ENCODE results near the gene BCAS3.

BCAS3 gene

GRCh38 chr17:61084260-61084659 is 406.6 kb downstream of the BCAS3 start:
- Histone ChIP-seq H3K18ac (ENCODE audit: low read length) (no peak overlapping the region), H2AFZ (ENCODE audit: insufficient read depth, low read length, poor library complexity) (no peak overlapping the region), H3K4me2 (ENCODE audit: low read length) (no peak overlapping the region), H3K79me1 (ENCODE audit: low read length) (no peaks in the 10 kb centered on the region), H3K4ac (ENCODE audit: low read depth, low read length) (no peak overlapping the region), H4K12ac (ENCODE audit: low read depth, low read length) (no peak overlapping the region), H4K91ac (ENCODE audit: low read depth, low read length) (no peak overlapping the region), H3K23ac (ENCODE audit: low read length) (no peak overlapping the region), H3K36me3 (ENCODE audit: control insufficient read depth in 1 of 2, insufficient read depth in 2 of 2, low read length in 2 of 2) (no peaks in the 10 kb centered on the region), H2BK12ac (ENCODE audit: low read length) (no peak overlapping the region), H3K9me3 (ENCODE audit: insufficient read depth, low read depth, low read length) (no peaks in the 10 kb centered on the region), H3K9ac (ENCODE audit: low read length) (no peak overlapping the region), H4K8ac (ENCODE audit: low read depth, low read length) (no peak overlapping the region), H2BK5ac (ENCODE audit: low read depth, low read length, poor library complexity) (no peak overlapping the region), H3K27ac (ENCODE audit: low read depth, low read length) (no peak overlapping the region), H3K4me3 (ENCODE audit: low read depth, low read length) (no peak overlapping the region), H3K27me3 (ENCODE audit: insufficient read depth, low read length) (no peaks in the 10 kb centered on the region), H2AK5ac (ENCODE audit: low read length) (no peak overlapping the region), H2BK120ac (ENCODE audit: insufficient read depth, low read length, poor library complexity) (no peak overlapping the region), H3K4me1 (ENCODE audit: control insufficient read depth in 1 of 2, insufficient read depth in 2 of 2, low read length in 2 of 2) (no peaks in the 10 kb centered on the region), H3K79me2 (ENCODE audit: control insufficient read depth, insufficient read depth, low read length, poor library complexity) (no peaks in the 10 kb centered on the region), H3K14ac (ENCODE audit: low read length) (no peak overlapping the region)
- no CpG with 5 or more reads among the region's 5 CpGs for WGBS (ENCODE audit: extremely low coverage, insufficient coverage, insufficient read length)
- no peak for DNase-seq

DNA sequence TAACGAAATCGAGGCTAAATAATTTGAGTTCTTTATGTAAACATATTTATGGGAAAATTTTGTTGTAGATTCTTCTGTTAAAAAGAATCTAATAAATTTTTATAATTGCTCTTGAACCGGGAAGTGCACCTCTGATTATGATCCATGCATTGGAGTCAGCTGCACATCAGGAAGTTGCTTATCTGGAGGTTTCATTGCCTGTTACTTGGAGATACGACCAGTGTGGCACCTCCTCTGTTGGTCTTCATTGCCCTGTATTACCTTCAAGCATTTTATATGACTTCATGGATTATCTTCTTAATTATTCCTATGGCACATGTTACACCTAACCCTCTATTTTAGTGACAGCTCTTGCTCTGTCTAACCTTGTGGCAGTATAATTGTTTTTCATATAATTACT is 409.4 kb downstream of the BCAS3 start:
- no peak overlapping the region for H2BK5ac ChIP-seq (ENCODE audit: low read depth, low read length, poor library complexity)
- no peak overlapping the region for H3K9ac ChIP-seq (ENCODE audit: low read length)
- no CpG with 5 or more reads among the region's 4 CpGs for WGBS (ENCODE audit: extremely low coverage, insufficient coverage, insufficient read length)
- no peaks in the 10 kb centered on the region for H3K79me1 ChIP-seq (ENCODE audit: low read length)
- H3K4me3 ChIP-seq (ENCODE audit: low read depth, low read length), result no peak overlapping the region
- no peak overlapping the region for H2AK5ac ChIP-seq (ENCODE audit: low read length)
- no peak overlapping the region for H2BK12ac ChIP-seq (ENCODE audit: low read length)
- H3K18ac ChIP-seq (ENCODE audit: low read length), result no peak overlapping the region
- no peak overlapping the region for H3K4me2 ChIP-seq (ENCODE audit: low read length)
- no peak overlapping the region for H3K14ac ChIP-seq (ENCODE audit: low read length)
- H2AFZ ChIP-seq (ENCODE audit: insufficient read depth, low read length, poor library complexity), result no peak overlapping the region
- H4K8ac ChIP-seq (ENCODE audit: low read depth, low read length), result no peak overlapping the region
- H3K4me1 ChIP-seq (ENCODE audit: control insufficient read depth in 1 of 2, insufficient read depth in 2 of 2, low read length in 2 of 2), result no peaks in the 10 kb centered on the region
- no peaks in the 10 kb centered on the region for H3K36me3 ChIP-seq (ENCODE audit: control insufficient read depth in 1 of 2, insufficient read depth in 2 of 2, low read length in 2 of 2)
- no peak overlapping the region for H3K23ac ChIP-seq (ENCODE audit: low read length)
- H3K27ac ChIP-seq (ENCODE audit: low read depth, low read length), result no peak overlapping the region
- H4K91ac ChIP-seq (ENCODE audit: low read depth, low read length), result no peak overlapping the region
- H3K9me3 ChIP-seq (ENCODE audit: insufficient read depth, low read depth, low read length), result no peaks in the 10 kb centered on the region
- H3K4ac ChIP-seq (ENCODE audit: low read depth, low read length), result no peak overlapping the region
- no peak for DNase-seq
- no peak overlapping the region for H4K12ac ChIP-seq (ENCODE audit: low read depth, low read length)
- H3K27me3 ChIP-seq (ENCODE audit: insufficient read depth, low read length), result no peaks in the 10 kb centered on the region
- no peak overlapping the region for H2BK120ac ChIP-seq (ENCODE audit: insufficient read depth, low read length, poor library complexity)
- no peaks in the 10 kb centered on the region for H3K79me2 ChIP-seq (ENCODE audit: control insufficient read depth, insufficient read depth, low read length, poor library complexity)

DNA sequence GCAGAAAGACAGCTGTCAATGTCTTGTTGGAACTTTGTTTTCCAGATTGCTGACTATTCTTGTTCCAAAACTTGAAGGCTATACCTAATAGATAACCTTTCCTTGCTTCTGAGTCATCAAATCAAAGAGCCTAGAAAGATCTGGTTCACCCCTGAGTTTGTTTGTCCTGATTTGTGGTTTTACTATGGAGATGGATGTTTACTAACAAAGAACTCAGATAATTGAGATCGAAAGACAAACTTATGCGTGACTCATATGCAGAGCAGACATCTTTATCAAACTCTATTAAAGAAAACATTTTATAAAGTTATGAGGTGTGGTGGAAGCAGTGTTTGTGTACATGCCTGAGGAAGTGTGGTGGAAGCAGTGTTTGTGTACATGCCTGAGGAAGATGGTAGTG is 410.9 kb downstream of the BCAS3 start:
- no CpG with 5 or more reads among the region's 2 CpGs for WGBS (ENCODE audit: extremely low coverage, insufficient coverage, insufficient read length)
- no peaks in the 10 kb centered on the region for H3K79me1 ChIP-seq (ENCODE audit: low read length)
- H3K14ac ChIP-seq (ENCODE audit: low read length), result no peak overlapping the region
- no peak overlapping the region for H2BK120ac ChIP-seq (ENCODE audit: insufficient read depth, low read length, poor library complexity)
- no peaks in the 10 kb centered on the region for H3K9me3 ChIP-seq (ENCODE audit: insufficient read depth, low read depth, low read length)
- no peak overlapping the region for H4K12ac ChIP-seq (ENCODE audit: low read depth, low read length)
- no peak overlapping the region for H2AFZ ChIP-seq (ENCODE audit: insufficient read depth, low read length, poor library complexity)
- H3K79me2 ChIP-seq (ENCODE audit: control insufficient read depth, insufficient read depth, low read length, poor library complexity), result no peaks in the 10 kb centered on the region
- no peak overlapping the region for H3K4me3 ChIP-seq (ENCODE audit: low read depth, low read length)
- H2AK5ac ChIP-seq (ENCODE audit: low read length), result no peak overlapping the region
- no peaks in the 10 kb centered on the region for H3K4me1 ChIP-seq (ENCODE audit: control insufficient read depth in 1 of 2, insufficient read depth in 2 of 2, low read length in 2 of 2)
- H2BK12ac ChIP-seq (ENCODE audit: low read length), result no peak overlapping the region
- H3K4me2 ChIP-seq (ENCODE audit: low read length), result no peak overlapping the region
- H3K23ac ChIP-seq (ENCODE audit: low read length), result no peak overlapping the region
- H3K36me3 ChIP-seq (ENCODE audit: control insufficient read depth in 1 of 2, insufficient read depth in 2 of 2, low read length in 2 of 2), result no peaks in the 10 kb centered on the region
- no peak for DNase-seq
- no peak overlapping the region for H3K27ac ChIP-seq (ENCODE audit: low read depth, low read length)
- H3K9ac ChIP-seq (ENCODE audit: low read length), result no peak overlapping the region
- no peak overlapping the region for H2BK5ac ChIP-seq (ENCODE audit: low read depth, low read length, poor library complexity)
- no peak overlapping the region for H3K4ac ChIP-seq (ENCODE audit: low read depth, low read length)
- H3K27me3 ChIP-seq (ENCODE audit: insufficient read depth, low read length), result no peaks in the 10 kb centered on the region
- no peak overlapping the region for H4K8ac ChIP-seq (ENCODE audit: low read depth, low read length)
- no peak overlapping the region for H3K18ac ChIP-seq (ENCODE audit: low read length)
- H4K91ac ChIP-seq (ENCODE audit: low read depth, low read length), result no peak overlapping the region

GRCh38 chr17:61091096-61091495 is 413.4 kb downstream of the BCAS3 start:
- H3K18ac ChIP-seq (ENCODE audit: low read length), result no peak overlapping the region
- H3K23ac ChIP-seq (ENCODE audit: low read length), result no peak overlapping the region
- H3K79me1 ChIP-seq (ENCODE audit: low read length), result no peaks in the 10 kb centered on the region
- no CpG with 5 or more reads among the region's 1 CpG for WGBS (ENCODE audit: extremely low coverage, insufficient coverage, insufficient read length)
- no peak overlapping the region for H2AK5ac ChIP-seq (ENCODE audit: low read length)
- H3K27ac ChIP-seq (ENCODE audit: low read depth, low read length), result no peak overlapping the region
- H3K4me3 ChIP-seq (ENCODE audit: low read depth, low read length), result no peak overlapping the region
- no peaks in the 10 kb centered on the region for H3K36me3 ChIP-seq (ENCODE audit: control insufficient read depth in 1 of 2, insufficient read depth in 2 of 2, low read length in 2 of 2)
- no peaks in the 10 kb centered on the region for H3K4me1 ChIP-seq (ENCODE audit: control insufficient read depth in 1 of 2, insufficient read depth in 2 of 2, low read length in 2 of 2)
- H3K9ac ChIP-seq (ENCODE audit: low read length), result no peak overlapping the region
- no peak overlapping the region for H3K4me2 ChIP-seq (ENCODE audit: low read length)
- no peak overlapping the region for H3K4ac ChIP-seq (ENCODE audit: low read depth, low read length)
- no peaks in the 10 kb centered on the region for H3K79me2 ChIP-seq (ENCODE audit: control insufficient read depth, insufficient read depth, low read length, poor library complexity)
- H2BK120ac ChIP-seq (ENCODE audit: insufficient read depth, low read length, poor library complexity), result no peak overlapping the region
- H4K8ac ChIP-seq (ENCODE audit: low read depth, low read length), result no peak overlapping the region
- H3K14ac ChIP-seq (ENCODE audit: low read length), result no peak overlapping the region
- H3K27me3 ChIP-seq (ENCODE audit: insufficient read depth, low read length), result no peaks in the 10 kb centered on the region
- H2BK12ac ChIP-seq (ENCODE audit: low read length), result no peak overlapping the region
- no peak overlapping the region for H2AFZ ChIP-seq (ENCODE audit: insufficient read depth, low read length, poor library complexity)
- H4K12ac ChIP-seq (ENCODE audit: low read depth, low read length), result no peak overlapping the region
- no peak for DNase-seq
- H3K9me3 ChIP-seq (ENCODE audit: insufficient read depth, low read depth, low read length), result no peaks in the 10 kb centered on the region
- no peak overlapping the region for H4K91ac ChIP-seq (ENCODE audit: low read depth, low read length)
- H2BK5ac ChIP-seq (ENCODE audit: low read depth, low read length, poor library complexity), result no peak overlapping the region
